SK-N-SH treated with all-trans-retinoic acid at 6 μM for 48 hours (cell line): Measurements from ENCODE around the gene HSP90AB1.

Source experiments
- CSDC2 ChIP-seq: fragments of 250-450 bp; sonication (Bioruptor Pico); IDR thresholded peaks from 2 replicates; pipeline ENCODE4 v1.5.0; 2020; ENCODE audit warnings: mild to moderate bottlenecking, moderate library complexity
- ESRRG ChIP-seq: fragments of 250-450 bp; sonication (Bioruptor Pico); IDR thresholded peaks from 2 replicates; pipeline ENCODE4 v1.6.1; 2021; ENCODE audit warnings: mild to moderate bottlenecking
- GLIS3 ChIP-seq: fragments of 250-450 bp; sonication (Bioruptor Pico); IDR thresholded peaks from 2 replicates; pipeline ENCODE4 v1.5.0; 2020; ENCODE audit warnings: mild to moderate bottlenecking, moderate library complexity
- PATZ1 ChIP-seq: fragments of 250-450 bp; sonication (Bioruptor Pico); IDR thresholded peaks from 2 replicates; pipeline ENCODE4 v1.8.0; 2020; ENCODE audit warnings: mild to moderate bottlenecking, moderate library complexity, borderline replicate concordance
- PPARA ChIP-seq: fragments of 250-450 bp; sonication (Bioruptor Pico); IDR thresholded peaks from 2 replicates; pipeline ENCODE4 v1.5.0; 2020; ENCODE audit warnings: mild to moderate bottlenecking, borderline replicate concordance
- SNAI2 ChIP-seq: fragments of 250-450 bp; sonication (Bioruptor Pico); IDR thresholded peaks from 2 replicates; pipeline ENCODE4 v1.5.0; 2020; ENCODE audit warnings: mild to moderate bottlenecking, moderate library complexity
- TSHZ2 ChIP-seq: fragments of 250-450 bp; sonication (Bioruptor Pico); IDR thresholded peaks from 2 replicates; pipeline ENCODE4 v1.5.0; 2020; ENCODE audit warnings: mild to moderate bottlenecking, moderate library complexity
- ZC3H10 ChIP-seq: fragments of 250-450 bp; sonication (Bioruptor Pico); IDR thresholded peaks from 2 replicates; pipeline ENCODE4 v1.5.1; 2021; ENCODE audit warnings: mild to moderate bottlenecking, moderate library complexity
- ZFP30 ChIP-seq: fragments of 450-650 bp; formaldehyde crosslinking; IDR thresholded peaks from 2 replicates; pipeline ENCODE4 v1.5.0; 2022; ENCODE audit warnings: mild to moderate bottlenecking, moderate library complexity
- ZNF70 ChIP-seq: fragments of 450-650 bp; formaldehyde crosslinking; IDR thresholded peaks from 2 replicates; pipeline ENCODE4 v1.5.0; 2020; ENCODE audit warnings: mild to moderate bottlenecking, moderate library complexity
- ZNF8 ChIP-seq: fragments of 450-650 bp; formaldehyde crosslinking; IDR thresholded peaks from 2 replicates; pipeline ENCODE4 v1.5.0; 2020; ENCODE audit warnings: mild to moderate bottlenecking, moderate library complexity

GRCh38 chr6:44269178-44269920 is 22.4 kb downstream of the HSP90AB1 start:
- TF ChIP-seq PATZ1 (CRISPR knock-in tag) (no peak), CSDC2 (CRISPR knock-in tag) (no peak), ZNF8 (CRISPR knock-in tag) (no peak), TSHZ2 (no peak), ZNF70 (CRISPR knock-in tag) (no peak), PPARA (CRISPR knock-in tag) (no peak), SNAI2 (CRISPR knock-in tag) (no peak), ESRRG (CRISPR knock-in tag) (no peak), ZC3H10 (CRISPR knock-in tag) (no peak), GLIS3 (CRISPR knock-in tag) (no peak), ZFP30 (CRISPR knock-in tag) (no peak)
